Aorta (tissue), 5 donors: ENCODE data around the gene CDC42EP3. TPM values are rescaled to one million over a fixed set of nuclear protein-coding genes. Genes with fewer than 3 reads are reported as not detected.

Experiments used
- ATAC-seq: fragments of 200-7000 bp; cut with Tn5 transposase; one replicate; pipeline ENCODE4 v1.9.1; 2022; ENCODE audit warnings: moderate library complexity; ENCODE audit not compliant: low FRiP score
- DNase-seq, 2 donors: peaks; one replicate each; pipeline ENCODE4 v3.0.0-alpha.2; 2020
- H3K27ac ChIP-seq, 2 donors: one replicate each; pipeline ENCODE4 v1.5.1; 2013; ENCODE audit warnings: low read length in 2 of 2, mild to moderate bottlenecking in 2 of 2, moderate library complexity in 2 of 2, control low read depth in 1 of 2, inconsistent platforms in 1 of 2, low read depth in 1 of 2
- H3K27me3 ChIP-seq, 2 donors: one replicate each; pipeline ENCODE4 v1.6.1; 2013; ENCODE audit warnings: control low read depth in 1 of 2, low read length in 1 of 2, mild to moderate bottlenecking in 1 of 2, moderate library complexity in 1 of 2; ENCODE audit not compliant: insufficient read depth in 2 of 2, control insufficient read depth in 1 of 2
- H3K36me3 ChIP-seq, 2 donors: one replicate each; pipeline ENCODE4 v1.6.1; 2013; ENCODE audit warnings: control low read depth in 1 of 2, low read length in 1 of 2, mild to moderate bottlenecking in 1 of 2; ENCODE audit not compliant: insufficient read depth in 2 of 2, control insufficient read depth in 1 of 2
- H3K4me1 ChIP-seq, 2 donors: one replicate each; pipeline ENCODE4 v1.6.1; 2013; ENCODE audit warnings: low read length in 2 of 2, control low read depth in 1 of 2, mild to moderate bottlenecking in 1 of 2, moderate library complexity in 1 of 2; ENCODE audit not compliant: insufficient read depth in 2 of 2, control insufficient read depth in 1 of 2
- H3K4me3 ChIP-seq, 2 donors: one replicate each; pipeline ENCODE4 v1.5.1; 2013; ENCODE audit warnings: low read length in 2 of 2, control low read depth in 1 of 2, mild to moderate bottlenecking in 1 of 2
- H3K9me3 ChIP-seq: one replicate; pipeline ENCODE4 v1.6.1; 2013; ENCODE audit warnings: mild to moderate bottlenecking, low read length; ENCODE audit not compliant: control insufficient read depth
- WGBS, 2 donors: extraction: QIAGEN DNeasy Blood & Tissue Kit; methylation state at CpG; one replicate each; pipeline ENCODE4 v1.1.7; 2013; 5-methylcytosine and 5-hydroxymethylcytosine counted together
- intact Hi-C, 2 donors: fragments of 100-400 bp; cut with DNase I; formaldehyde crosslinking; loops; one replicate each; pipeline versions ENCODE4 v1.14.2 to v1.15.0; 2022
- polyA plus RNA-seq, 2 donors: library from polyadenylated mRNA; stranded (reverse); fragments of 200-250 nt; gene quantifications; one replicate each; pipeline ENCODE4 v1.2.3, GENCODE V29; 2013
- total RNA-seq, 2 donors: library from RNA; stranded (reverse); fragmentation: NEBNext Ultra II Directional; extraction: Animal tissue kit (Norgen Biotek cat#: 25700); gene quantifications; one replicate each; pipeline ENCODE4 v1.2.1, GENCODE V29; 2021
- donor health status: healthy with polysubstance abuse.
- donor health status: Bipolar disorder and iron deficiency.
- donor health status: DM: no; HTN: no; CAD: no.
- donor health status: DM: no; HTN: no; CAD: no.
- donor health status: DM: yes; HTN: yes; CAD: no.

CDC42EP3 gene
- total and polyA plus RNA-seq, 4 donors, result 12.6 to 94.8 (median 41.5) TPM

GRCh38 chr2:37625156-37625555 lies 46.3 kb downstream of the CDC42EP3 start:
- ATAC-seq, result no peak

GRCh38 chr2:37623971-37624900 lies 47.2 kb downstream of the CDC42EP3 start:
- WGBS, 2 donors, result 88 to 89% methylated on average over 8 of the region's 8 CpGs
- H3K4me1 ChIP-seq, result peaks cover 6% of the 10 kb centered on the region in 2 donors
- H3K4me3 ChIP-seq, result no peak overlapping the region
- H3K27ac ChIP-seq, result no peak overlapping the region
- no peaks in the 10 kb centered on the region for H3K27me3 ChIP-seq
- intact Hi-C loops, result no loop called here
- DNase-seq (no peak), ATAC-seq (no peak)
- no peaks in the 10 kb centered on the region for H3K9me3 ChIP-seq
- no peaks in the 10 kb centered on the region for H3K36me3 ChIP-seq

More at GRCh38 chr2:37625156-37625555, 46.3 kb downstream of the CDC42EP3 start:
- intact Hi-C loops, result no loop called here
- Histone ChIP-seq H3K4me1 (peaks cover 4% of the 10 kb centered on the region in 2 donors), H3K27me3 (no peaks in the 10 kb centered on the region), H3K27ac (peak overlapping the region; percentile 20 to 71), H3K9me3 (no peaks in the 10 kb centered on the region), H3K4me3 (no peak overlapping the region), H3K36me3 (no peaks in the 10 kb centered on the region)
- DNase-seq, result no peak

GRCh38 chr2:37623406-37623805 lies 48.0 kb downstream of the CDC42EP3 start:
- DNase-seq (no peak), ATAC-seq (no peak)
- intact Hi-C loops, result no loop called here
- Histone ChIP-seq H3K27me3 (no peaks in the 10 kb centered on the region), H3K9me3 (no peaks in the 10 kb centered on the region), H3K27ac (no peak overlapping the region), H3K4me3 (no peak overlapping the region), H3K36me3 (no peaks in the 10 kb centered on the region), H3K4me1 (peaks cover 6% of the 10 kb centered on the region in 2 donors)

GRCh38 chr2:37622450-37623100 lies 48.9 kb downstream of the CDC42EP3 start:
- no peak for ATAC-seq
- no peak overlapping the region for H3K4me3 ChIP-seq
- no peak overlapping the region for H3K27ac ChIP-seq
- no peaks in the 10 kb centered on the region for H3K9me3 ChIP-seq
- H3K27me3 ChIP-seq, result no peaks in the 10 kb centered on the region
- no peak for DNase-seq
- peaks cover 6% of the 10 kb centered on the region in 2 donors for H3K4me1 ChIP-seq
- H3K36me3 ChIP-seq, result no peaks in the 10 kb centered on the region
- intact Hi-C loops, result no loop called here
- WGBS, 2 donors, result 96 to 99% methylated on average over 4 of the region's 4 CpGs

- Histone ChIP-seq H3K4me3 (no peak overlapping the region), H3K4me1 (peaks cover 6 to 7% of the 10 kb centered on the region in 2 donors), H3K9me3 (no peaks in the 10 kb centered on the region), H3K36me3 (no peaks in the 10 kb centered on the region), H3K27me3 (no peaks in the 10 kb centered on the region), H3K27ac (no peak overlapping the region)
- DNase-seq (no peak), ATAC-seq (no peak)
- WGBS, 2 donors, result 91 to 98% methylated on average over 1 of the region's 1 CpG
- intact Hi-C loops, result no loop called here
These were observed 50.2 kb downstream of the CDC42EP3 start for GRCh38 chr2:37621199-37621598.

- Histone ChIP-seq H3K27ac (peak overlapping the region; percentile 26 to 58), H3K4me3 (no peak overlapping the region), H3K4me1 (peaks cover 2 to 10% of the 10 kb centered on the region in 2 donors), H3K36me3 (no peaks in the 10 kb centered on the region), H3K9me3 (no peaks in the 10 kb centered on the region), H3K27me3 (no peaks in the 10 kb centered on the region)
- intact Hi-C loops, result no loop called here
- DNase-seq (no peak), ATAC-seq (no peak)
These were observed 51.5 kb downstream of the CDC42EP3 start for GRCh38 chr2:37619959-37620300.

GRCh38 chr2:37619230-37619958 lies 52.0 kb downstream of the CDC42EP3 start:
- Histone ChIP-seq H3K27ac (peak overlapping the region; percentile 58 to 90), H3K36me3 (no peaks in the 10 kb centered on the region), H3K4me3 (no peak overlapping the region), H3K27me3 (no peaks in the 10 kb centered on the region), H3K4me1 (peaks cover 2 to 10% of the 10 kb centered on the region in 2 donors), H3K9me3 (no peaks in the 10 kb centered on the region)
- ATAC-seq (no peak), DNase-seq (no peak)
- intact Hi-C loops, result no loop called here
- WGBS, 2 donors, result 35 to 36% methylated on average over 7 of the region's 7 CpGs

GRCh38 chr2:37618326-37618725 lies 53.1 kb downstream of the CDC42EP3 start:
- ATAC-seq (no peak), DNase-seq (no peak)
- H3K27ac ChIP-seq, result no peak overlapping the region
- H3K4me3 ChIP-seq, result no peak overlapping the region
- H3K4me1 ChIP-seq, result peaks cover 2 to 10% of the 10 kb centered on the region in 2 donors
- no peaks in the 10 kb centered on the region for H3K36me3 ChIP-seq
- intact Hi-C loops, result no loop called here
- H3K27me3 ChIP-seq, result no peaks in the 10 kb centered on the region
- H3K9me3 ChIP-seq, result no peaks in the 10 kb centered on the region
- 94 to 95% methylated on average over 3 of the region's 3 CpGs for WGBS, 2 donors
